ENCODE data around the gene ZNF662. TPM values are rescaled to one million over a fixed set of nuclear protein-coding genes. Genes with fewer than 3 reads are reported as not detected.

The ZNF662 gene
- total RNA-seq, 1 donor from 2014 or later: not detected

DNA sequence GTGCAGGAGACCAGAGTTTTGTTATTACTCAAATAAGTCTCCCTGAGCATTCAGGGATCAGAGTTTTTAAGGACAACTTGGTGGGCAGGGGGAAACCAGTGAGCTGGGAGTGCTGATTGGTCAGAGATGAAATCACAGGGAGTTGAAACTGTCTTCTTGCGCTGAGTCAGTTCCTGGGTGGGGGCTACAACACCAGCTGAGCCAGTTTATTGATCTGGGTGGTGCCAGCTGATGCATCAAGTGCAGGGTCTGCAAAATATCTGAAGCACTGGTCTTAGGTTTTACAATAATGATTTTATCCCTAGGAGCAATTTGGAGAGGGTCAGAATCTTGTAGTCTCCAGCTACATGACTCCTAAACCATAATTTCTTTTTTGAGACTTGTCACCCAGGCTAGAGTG is 13.8 kb upstream of the ZNF662 start:
- peaks cover 31% of the 10 kb centered on the region for H3K4me1 ChIP-seq
- no peak overlapping the region for H2AFZ ChIP-seq (replicated peaks)
- no peak overlapping the region for H3K4me3 ChIP-seq
- Mint-ChIP-seq H3K27me3 (ENCODE audit: insufficient read depth, low read depth) (no peaks in the 10 kb centered on the region), H3K27ac (no peak overlapping the region), H3K36me3 (no peaks in the 10 kb centered on the region), H3K9me3 (no peaks in the 10 kb centered on the region), H3K4me1 (no peaks in the 10 kb centered on the region), H3K4me3 (no peak overlapping the region)
- no peaks in the 10 kb centered on the region for H3K79me2 ChIP-seq (ENCODE audit: low read depth)
- H3K36me3 ChIP-seq: no peaks in the 10 kb centered on the region
- no peak overlapping the region for H3K9ac ChIP-seq
- no peaks in the 10 kb centered on the region for H4K20me1 ChIP-seq (ENCODE audit: low read depth)
- H3F3A ChIP-seq (ENCODE audit: low read depth): peaks cover 22% of the 10 kb centered on the region
- H3K27ac ChIP-seq: no peak overlapping the region
- DNase-seq (ENCODE audit: low spot score): no peak
- no peaks in the 10 kb centered on the region for H3K9me3 ChIP-seq (ENCODE audit: low read depth)
- H3K27me3 ChIP-seq: no peaks in the 10 kb centered on the region
- H3K4me2 ChIP-seq: no peak overlapping the region
- TF ChIP-seq EZH2phosphoT487 (IDR thresholded peaks at IDR 0.05): no peak
- TF ChIP-seq, protein P1, sequence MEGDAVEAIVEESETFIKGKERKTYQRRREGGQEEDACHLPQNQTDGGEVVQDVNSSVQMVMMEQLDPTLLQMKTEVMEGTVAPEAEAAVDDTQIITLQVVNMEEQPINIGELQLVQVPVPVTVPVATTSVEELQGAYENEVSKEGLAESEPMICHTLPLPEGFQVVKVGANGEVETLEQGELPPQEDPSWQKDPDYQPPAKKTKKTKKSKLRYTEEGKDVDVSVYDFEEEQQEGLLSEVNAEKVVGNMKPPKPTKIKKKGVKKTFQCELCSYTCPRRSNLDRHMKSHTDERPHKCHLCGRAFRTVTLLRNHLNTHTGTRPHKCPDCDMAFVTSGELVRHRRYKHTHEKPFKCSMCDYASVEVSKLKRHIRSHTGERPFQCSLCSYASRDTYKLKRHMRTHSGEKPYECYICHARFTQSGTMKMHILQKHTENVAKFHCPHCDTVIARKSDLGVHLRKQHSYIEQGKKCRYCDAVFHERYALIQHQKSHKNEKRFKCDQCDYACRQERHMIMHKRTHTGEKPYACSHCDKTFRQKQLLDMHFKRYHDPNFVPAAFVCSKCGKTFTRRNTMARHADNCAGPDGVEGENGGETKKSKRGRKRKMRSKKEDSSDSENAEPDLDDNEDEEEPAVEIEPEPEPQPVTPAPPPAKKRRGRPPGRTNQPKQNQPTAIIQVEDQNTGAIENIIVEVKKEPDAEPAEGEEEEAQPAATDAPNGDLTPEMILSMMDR (IDR thresholded peaks at IDR 0.05): no peak
- TF ChIP-seq EZH2 (IDR thresholded peaks at IDR 0.05): no peak

DNA sequence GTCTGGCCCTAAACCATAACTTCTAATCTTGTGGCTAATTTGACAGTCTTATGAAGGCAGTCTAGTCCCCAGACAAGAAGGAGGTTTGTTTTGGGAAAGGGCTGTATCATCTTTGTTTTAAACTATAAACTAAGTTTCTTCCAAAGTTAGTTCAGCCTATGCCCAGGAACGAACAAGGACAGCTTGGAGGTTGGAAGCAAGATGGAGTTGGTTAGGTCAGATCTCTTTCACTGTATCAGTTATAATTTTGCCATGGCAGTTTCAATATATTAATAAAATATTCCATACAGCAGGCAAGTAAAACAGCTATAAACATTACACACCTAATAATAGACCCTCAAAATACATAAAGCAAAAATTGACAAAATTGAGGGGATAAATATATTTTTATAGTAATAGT is 13.1 kb upstream of the ZNF662 start:
- H4K20me1 ChIP-seq (ENCODE audit: low read depth): no peaks in the 10 kb centered on the region
- no peak overlapping the region for H3K27ac ChIP-seq
- H3K9me3 ChIP-seq (ENCODE audit: low read depth): no peaks in the 10 kb centered on the region
- H3K79me2 ChIP-seq (ENCODE audit: low read depth): no peaks in the 10 kb centered on the region
- TF ChIP-seq, protein P1 (IDR thresholded peaks at IDR 0.05): no peak
- TF ChIP-seq EZH2 (IDR thresholded peaks at IDR 0.05) (no peak), EZH2phosphoT487 (IDR thresholded peaks at IDR 0.05) (no peak)
- H3K9ac ChIP-seq: no peak overlapping the region
- Mint-ChIP-seq H3K36me3 (no peaks in the 10 kb centered on the region), H3K27ac (no peak overlapping the region), H3K27me3 (ENCODE audit: insufficient read depth, low read depth) (no peaks in the 10 kb centered on the region), H3K9me3 (no peaks in the 10 kb centered on the region), H3K4me3 (no peak overlapping the region), H3K4me1 (no peaks in the 10 kb centered on the region)
- H3K4me3 ChIP-seq: no peak overlapping the region
- no peak for DNase-seq (ENCODE audit: low spot score)
- H3K36me3 ChIP-seq: no peaks in the 10 kb centered on the region
- H3F3A ChIP-seq (ENCODE audit: low read depth): peaks cover 22% of the 10 kb centered on the region
- H3K27me3 ChIP-seq: no peaks in the 10 kb centered on the region
- no peak overlapping the region for H2AFZ ChIP-seq (replicated peaks)
- no peak overlapping the region for H3K4me2 ChIP-seq
- H3K4me1 ChIP-seq: peaks cover 31% of the 10 kb centered on the region

DNA sequence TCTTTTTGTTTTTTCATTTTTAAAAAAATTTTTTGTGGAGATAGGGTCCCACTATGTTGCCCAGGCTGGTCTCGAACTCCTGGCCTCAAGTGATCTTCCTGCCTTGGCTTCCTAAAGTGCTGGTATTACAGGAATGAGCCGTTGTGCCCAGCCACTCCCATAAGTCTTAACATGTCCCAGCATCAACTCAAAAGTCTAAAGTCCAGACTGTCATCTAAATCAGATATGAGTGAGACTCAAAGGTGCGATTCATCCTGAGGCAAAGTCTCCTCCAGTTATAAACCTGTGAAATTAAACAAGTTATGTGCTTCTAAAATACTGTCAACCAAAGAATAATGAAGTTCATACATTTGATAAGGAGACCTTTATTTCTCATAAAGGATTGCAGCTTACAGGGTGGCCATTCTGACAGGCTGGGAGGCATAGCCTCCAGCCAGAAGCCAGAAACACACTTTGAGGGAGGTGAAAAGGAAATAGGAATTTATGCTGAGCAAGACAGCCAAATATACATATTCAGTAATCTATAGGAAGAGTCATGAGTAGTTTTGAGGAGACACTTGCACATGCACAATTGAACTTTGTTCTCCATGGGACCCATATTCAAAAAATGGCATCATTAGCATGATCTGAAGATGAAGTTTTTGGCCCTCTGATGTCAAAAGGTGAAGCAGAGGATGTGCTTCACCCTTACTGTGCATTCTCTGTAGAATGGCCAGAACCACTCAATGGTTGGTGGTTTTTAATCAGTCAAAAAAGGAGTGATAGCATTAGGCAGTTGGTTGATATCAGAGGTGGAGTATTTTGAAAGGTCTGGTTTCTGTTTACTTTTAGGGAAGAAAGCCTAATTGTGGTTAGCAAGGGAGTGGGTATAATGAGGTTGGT is 11.0 kb upstream of the ZNF662 start:
- DNase-seq (ENCODE audit: low spot score): no peak
- no peaks in the 10 kb centered on the region for H3K36me3 Mint-ChIP-seq
- H3K79me2 ChIP-seq (ENCODE audit: low read depth): no peaks in the 10 kb centered on the region
- H3K9me3 ChIP-seq (ENCODE audit: low read depth): no peaks in the 10 kb centered on the region
- no peak overlapping the region for H3K9ac ChIP-seq
- H3K4me2 ChIP-seq: no peak overlapping the region
- peaks cover 30% of the 10 kb centered on the region for H3K4me1 ChIP-seq
- no peaks in the 10 kb centered on the region for H4K20me1 ChIP-seq (ENCODE audit: low read depth)
- no peak overlapping the region for H3K27ac Mint-ChIP-seq
- no peak overlapping the region for H3K27ac ChIP-seq
- no peak overlapping the region for H3K4me3 ChIP-seq
- TF ChIP-seq EZH2 (IDR thresholded peaks at IDR 0.05) (no peak), EZH2phosphoT487 (IDR thresholded peaks at IDR 0.05) (no peak)
- TF ChIP-seq, protein P1 (IDR thresholded peaks at IDR 0.05): no peak
- peaks cover 2% of the 10 kb centered on the region for H3K9me3 Mint-ChIP-seq
- H3K27me3 ChIP-seq: no peaks in the 10 kb centered on the region
- no peaks in the 10 kb centered on the region for H3K4me1 Mint-ChIP-seq
- H3K36me3 ChIP-seq: no peaks in the 10 kb centered on the region
- no peak overlapping the region for H3K4me3 Mint-ChIP-seq
- no peaks in the 10 kb centered on the region for H3K27me3 Mint-ChIP-seq (ENCODE audit: insufficient read depth, low read depth)
- H3F3A ChIP-seq (ENCODE audit: low read depth): peaks cover 20% of the 10 kb centered on the region
- peak overlapping the region; percentile 50 for H2AFZ ChIP-seq (replicated peaks)
